Activated B cell treated with CpG ODN at 0.5 μM for 24 hours (primary cell): Measurements from ENCODE around the gene WDR37. TPM values are rescaled to one million over a fixed set of nuclear protein-coding genes. Genes with fewer than 3 reads are reported as not detected.

Experiments used
- ATAC-seq: fragments of 200-7000 bp; cut with Tn5 transposase; one replicate; pipeline ENCODE4 v1.10.0; 2021; ENCODE audit warnings: low read depth, mild to moderate bottlenecking, moderate library complexity
- CTCF ChIA-PET: fragments of 350-600 bp; sonication (Branson Sonifier 250); formaldehyde crosslinking; loops from one replicate; lab custom pipeline; 2021; ENCODE audit warnings: antibody characterized with exemption; lab: Charles Lee
- POLR2A ChIA-PET: fragments of 350-600 bp; sonication (Branson Sonifier 250); formaldehyde crosslinking; loops from one replicate; lab custom pipeline; 2021; ENCODE audit warnings: antibody characterized with exemption; lab: Charles Lee
- DNase-seq: peaks from one replicate; pipeline ENCODE4 v3.0.0; 2022
- H3K27ac Mint-ChIP-seq: one replicate; pipeline ENCODE4 v1.8.0; 2020; ENCODE audit warnings: mixed read lengths
- H3K27me3 Mint-ChIP-seq: one replicate; pipeline ENCODE4 v1.8.0; 2021; ENCODE audit warnings: mixed read lengths
- H3K36me3 Mint-ChIP-seq: one replicate; pipeline ENCODE4 v1.8.0; 2021; ENCODE audit warnings: low read depth, mixed read lengths
- H3K4me1 Mint-ChIP-seq: one replicate; pipeline ENCODE4 v1.8.0; 2021; ENCODE audit warnings: mixed read lengths
- H3K4me3 Mint-ChIP-seq: one replicate; pipeline ENCODE4 v1.8.0; 2020; ENCODE audit warnings: mild to moderate bottlenecking, mixed read lengths
- H3K9me3 Mint-ChIP-seq: one replicate; pipeline ENCODE4 v1.8.0; 2020; ENCODE audit warnings: mixed read lengths
- CTCF ChIP-seq: fragments of 200-600 bp; IDR thresholded peaks from one replicate; pipeline ENCODE4 v1.8.0; 2022; ENCODE audit warnings: antibody characterized with exemption, mild to moderate bottlenecking
- intact Hi-C: fragments of 100-400 bp; cut with micrococcal nuclease; formaldehyde crosslinking; loops from one replicate; pipeline ENCODE4 v1.15.1; 2024
- total RNA-seq: library from RNA; stranded (reverse); gene quantifications from 2 replicates; pipeline ENCODE4 v1.2.3, GENCODE V29; 2022

Gene WDR37
- total RNA-seq, 1 donor from 2014 or later = 20.0 TPM

GRCh38 chr10:1110674-1111119 is 54.5 kb downstream of the WDR37 start:
- H3K27ac Mint-ChIP-seq = peak overlapping the region; percentile 77
- no peak for ATAC-seq
- H3K36me3 Mint-ChIP-seq = peaks cover 96% of the 10 kb centered on the region
- no peak overlapping the region for H3K4me3 Mint-ChIP-seq
- TF ChIP-seq CTCF = no peak
- peaks cover 10% of the 10 kb centered on the region for H3K4me1 Mint-ChIP-seq
- intact Hi-C loops = loop anchor here (2.0 kb wide), 1 partner anchor 1868 kb away; no protein-coding TSS in a partner anchor
- no peaks in the 10 kb centered on the region for H3K9me3 Mint-ChIP-seq
- CTCF ChIA-PET = interaction anchor here (0.6 to 1.7 kb wide), 2 partner anchors 1819 to 1933 kb away, joined by 3 to 9 read pairs; no protein-coding TSS in a partner anchor
- no peaks in the 10 kb centered on the region for H3K27me3 Mint-ChIP-seq
- no peak for DNase-seq
- POLR2A ChIA-PET = no interaction called here

GRCh38 chr10:1114315-1114714 is 58.1 kb downstream of the WDR37 start:
- H3K36me3 Mint-ChIP-seq = peaks cover 93% of the 10 kb centered on the region
- TF ChIP-seq CTCF = no peak
- DNase-seq = no peak
- no peaks in the 10 kb centered on the region for H3K9me3 Mint-ChIP-seq
- CTCF ChIA-PET = no interaction called here
- peaks cover 10% of the 10 kb centered on the region for H3K4me1 Mint-ChIP-seq
- POLR2A ChIA-PET = no interaction called here
- no peak overlapping the region for H3K27ac Mint-ChIP-seq
- no peaks in the 10 kb centered on the region for H3K27me3 Mint-ChIP-seq
- ATAC-seq = no peak
- intact Hi-C loops = no loop called here
- no peak overlapping the region for H3K4me3 Mint-ChIP-seq

- H3K4me1 Mint-ChIP-seq = peaks cover 8% of the 10 kb centered on the region
- H3K27me3 Mint-ChIP-seq = no peaks in the 10 kb centered on the region
- H3K9me3 Mint-ChIP-seq = no peaks in the 10 kb centered on the region
- POLR2A ChIA-PET = no interaction called here
- no peak for TF ChIP-seq CTCF
- peaks cover 93% of the 10 kb centered on the region for H3K36me3 Mint-ChIP-seq
- no peak for ATAC-seq
- H3K4me3 Mint-ChIP-seq = no peak overlapping the region
- H3K27ac Mint-ChIP-seq = no peak overlapping the region
- intact Hi-C loops = no loop called here
- no peak for DNase-seq
- CTCF ChIA-PET = no interaction called here
Observed at GRCh38 chr10:1114719-1115606, 58.8 kb downstream of the WDR37 start.

GRCh38 chr10:1115607-1115955 is 59.4 kb downstream of the WDR37 start:
- POLR2A ChIA-PET = no interaction called here
- CTCF ChIA-PET = no interaction called here
- H3K27ac Mint-ChIP-seq = no peak overlapping the region

More at GRCh38 chr10:1115607-1115955, 59.4 kb downstream of the WDR37 start:
- no peak for TF ChIP-seq CTCF
- no peak overlapping the region for H3K4me3 Mint-ChIP-seq
- DNase-seq (no peak), ATAC-seq (no peak)
- peaks cover 1% of the 10 kb centered on the region for H3K4me1 Mint-ChIP-seq
- H3K9me3 Mint-ChIP-seq = no peaks in the 10 kb centered on the region
- intact Hi-C loops = no loop called here
- no peaks in the 10 kb centered on the region for H3K27me3 Mint-ChIP-seq
- peaks cover 93% of the 10 kb centered on the region for H3K36me3 Mint-ChIP-seq
